ELR (cell line): ENCODE results near the gene FGF9.

Experiments used
- DNase-seq: peaks from one replicate; pipeline ENCODE4 v3.0.0-alpha.2; 2015; ENCODE audit warnings: low read depth

FGF9 gene

GRCh38 chr13:21670883-21671619 is at the start of gene FGF9:
FGF9 (plus strand) TSS chr13:21671073; CDS start chr13:21671913, 840 bp downstream.
- DNase-seq = peak; percentile 74

DNA sequence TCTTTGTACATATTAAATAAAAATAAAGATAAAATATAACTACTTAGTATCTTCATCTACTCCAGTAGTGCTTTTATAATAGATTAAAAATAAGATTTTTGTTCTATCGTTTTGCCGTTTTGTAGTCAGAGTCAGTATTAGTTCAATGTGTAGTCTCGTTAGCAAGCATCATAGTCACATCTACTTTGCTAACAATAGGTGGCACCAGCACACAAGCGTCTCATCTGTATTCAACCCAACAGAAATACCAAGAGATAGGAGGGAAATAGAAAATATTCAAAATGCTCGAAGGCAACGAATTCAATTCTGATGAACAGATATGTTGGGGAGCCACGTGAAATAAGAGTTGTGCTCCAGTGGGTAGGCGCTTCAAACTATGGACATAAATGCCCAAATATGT is 45.5 kb upstream of the FGF9 start:
- DNase-seq = peak; percentile 68

DNA sequence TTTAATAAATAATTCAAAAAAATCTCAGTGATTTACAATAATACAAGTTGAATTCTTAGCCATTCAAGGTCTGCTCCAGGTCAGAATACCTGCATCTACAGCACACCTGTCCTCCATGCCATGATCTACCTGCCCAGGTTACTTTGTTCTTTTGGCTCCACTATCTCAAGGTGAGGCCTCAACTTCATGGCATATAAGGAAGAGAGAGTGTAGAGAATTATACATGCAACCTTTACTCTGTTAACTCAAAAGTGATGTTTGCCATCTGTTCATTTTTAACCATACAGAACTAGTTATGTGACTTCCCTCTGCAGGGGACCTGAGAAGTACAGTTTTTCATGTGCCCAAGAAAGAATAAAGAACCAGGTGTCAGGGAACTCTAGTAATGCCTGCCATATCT is 38.7 kb upstream of the FGF9 start:
- DNase-seq = no peak

DNA sequence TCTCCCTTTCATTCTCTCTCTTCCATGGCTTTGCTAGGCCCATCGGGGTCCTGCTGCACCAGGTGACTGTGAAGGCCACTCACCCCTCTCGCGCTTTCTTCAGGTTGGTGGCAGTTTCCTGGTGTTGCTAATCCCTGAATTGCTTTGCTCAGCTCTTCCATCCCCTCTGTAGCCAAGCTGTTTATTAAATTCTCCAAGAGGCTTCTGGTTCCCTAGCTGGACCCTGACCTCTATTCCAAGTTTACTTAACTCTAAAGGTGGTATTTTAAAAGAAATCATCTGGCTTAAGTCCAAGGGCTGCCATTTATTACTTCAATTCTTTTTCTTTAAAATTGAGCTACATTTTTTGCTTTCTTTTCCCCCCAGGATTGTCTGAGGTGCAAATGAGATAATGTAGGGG is 34.2 kb upstream of the FGF9 start:
- DNase-seq = no peak

DNA sequence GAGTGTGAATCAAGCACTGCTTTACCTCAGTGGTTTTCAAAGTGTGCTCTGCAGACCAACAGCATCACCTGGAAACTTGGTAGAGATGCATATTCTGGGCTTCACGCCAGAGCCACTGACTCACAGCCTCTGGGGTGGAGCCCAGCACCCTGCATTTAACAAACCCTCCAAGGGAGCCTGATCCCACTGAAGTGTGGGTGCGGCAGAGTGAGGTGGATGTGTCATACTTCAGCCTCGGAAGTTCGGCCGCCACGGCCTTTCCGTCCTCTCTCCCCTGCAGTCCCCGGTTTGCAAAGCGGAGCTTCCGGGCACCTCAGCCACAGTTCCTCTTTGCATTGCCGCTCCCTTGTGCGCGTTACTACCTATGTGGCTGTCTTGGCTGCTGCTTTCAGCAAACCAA is 33.6 kb upstream of the FGF9 start:
- peak; percentile 91 for DNase-seq

DNA sequence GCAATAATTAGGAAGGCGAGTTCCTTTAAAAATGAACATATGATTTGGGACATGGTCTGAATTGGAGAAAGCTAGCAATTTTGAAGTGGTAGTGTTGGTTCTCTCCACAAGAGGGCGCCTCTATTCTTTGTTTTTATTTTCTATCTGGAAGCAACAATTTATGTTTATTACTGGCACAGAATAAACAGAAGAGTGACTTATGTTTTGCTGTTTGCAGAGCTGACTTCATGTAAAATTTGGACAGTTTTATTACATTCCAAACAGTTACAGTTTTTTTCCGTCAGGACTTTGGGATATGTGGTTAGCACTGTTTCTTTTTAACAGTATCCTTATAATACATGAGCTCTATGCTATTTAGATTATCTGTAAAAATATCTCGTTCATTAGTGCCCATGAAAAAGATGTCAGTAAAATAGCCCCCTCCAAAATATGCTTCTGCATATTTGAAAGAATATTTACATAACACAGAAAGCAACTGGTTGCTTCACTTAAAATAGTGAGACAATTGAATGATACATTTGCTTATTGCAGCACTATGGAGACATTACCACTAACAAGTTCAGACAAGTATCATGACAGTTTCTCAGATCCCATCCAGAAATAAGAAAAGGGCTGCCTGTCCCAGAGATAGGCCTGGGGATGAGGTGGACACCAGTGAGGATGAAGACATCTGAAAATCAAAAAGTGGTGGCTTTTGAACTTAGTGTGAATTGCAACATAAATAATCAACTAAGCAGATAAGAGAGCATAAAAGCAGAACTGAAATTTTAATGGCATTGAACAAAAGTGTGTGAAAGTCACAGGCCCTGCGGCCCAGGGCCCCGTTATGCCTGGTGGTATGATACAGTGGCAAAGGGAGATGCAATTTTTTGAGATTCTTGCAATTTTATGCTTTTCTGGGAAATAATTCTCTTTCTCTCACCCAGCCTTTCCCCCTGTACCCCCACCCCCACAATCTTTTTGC is 32.3 kb upstream of the FGF9 start:
- peak; percentile 41 for DNase-seq

DNA sequence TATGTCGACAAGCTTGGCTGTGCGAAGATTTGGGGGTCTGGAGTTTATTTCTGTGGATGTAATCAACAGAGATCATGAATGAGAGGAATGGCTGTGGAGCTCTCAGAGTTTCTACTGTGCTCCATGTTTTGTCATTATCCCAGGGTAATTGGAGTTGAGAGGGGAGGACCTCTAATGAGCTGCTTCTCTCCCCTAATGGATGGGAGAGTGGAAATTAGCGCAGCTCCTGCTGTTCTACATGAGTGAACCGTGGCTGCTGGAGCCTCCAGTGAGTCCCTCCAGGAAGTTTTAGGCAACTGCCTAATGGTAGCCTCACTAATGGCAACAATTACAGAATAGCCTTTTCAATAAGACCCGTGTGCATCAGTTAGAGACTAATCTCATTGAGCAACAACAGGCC is 31.3 kb upstream of the FGF9 start:
- DNase-seq = no peak

- no peak for DNase-seq
Measured at GRCh38 chr13:21641629-21642028, 29.2 kb upstream of the FGF9 start.

DNA sequence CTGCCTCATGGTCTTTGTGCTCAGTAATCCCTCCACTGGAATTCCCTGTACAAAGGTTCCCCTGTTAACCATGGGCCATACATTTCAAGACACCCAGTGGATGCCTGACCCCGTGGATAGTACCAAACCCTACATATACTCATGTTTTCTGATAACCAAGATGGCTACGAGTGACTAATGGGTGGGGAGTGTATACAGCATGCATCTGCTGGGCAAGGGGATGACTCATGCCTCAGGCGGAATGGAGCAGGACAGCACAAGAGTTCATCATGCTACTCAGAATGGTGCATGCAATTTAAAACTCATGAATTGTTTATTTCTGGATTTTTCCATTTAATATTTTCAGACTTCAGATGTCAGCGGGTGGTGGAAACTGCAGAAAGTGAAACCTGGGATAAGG is 13.3 kb upstream of the FGF9 start:
- DNase-seq = peak; percentile 85

- no peak for DNase-seq
Measured at GRCh38 chr13:21659087-21659486, 11.8 kb upstream of the FGF9 start.

GRCh38 chr13:21661097-21661909 is 9.6 kb upstream of the FGF9 start:
- DNase-seq = no peak

- DNase-seq = no peak
Measured at GRCh38 chr13:21663197-21663596, 7.7 kb upstream of the FGF9 start.

DNA sequence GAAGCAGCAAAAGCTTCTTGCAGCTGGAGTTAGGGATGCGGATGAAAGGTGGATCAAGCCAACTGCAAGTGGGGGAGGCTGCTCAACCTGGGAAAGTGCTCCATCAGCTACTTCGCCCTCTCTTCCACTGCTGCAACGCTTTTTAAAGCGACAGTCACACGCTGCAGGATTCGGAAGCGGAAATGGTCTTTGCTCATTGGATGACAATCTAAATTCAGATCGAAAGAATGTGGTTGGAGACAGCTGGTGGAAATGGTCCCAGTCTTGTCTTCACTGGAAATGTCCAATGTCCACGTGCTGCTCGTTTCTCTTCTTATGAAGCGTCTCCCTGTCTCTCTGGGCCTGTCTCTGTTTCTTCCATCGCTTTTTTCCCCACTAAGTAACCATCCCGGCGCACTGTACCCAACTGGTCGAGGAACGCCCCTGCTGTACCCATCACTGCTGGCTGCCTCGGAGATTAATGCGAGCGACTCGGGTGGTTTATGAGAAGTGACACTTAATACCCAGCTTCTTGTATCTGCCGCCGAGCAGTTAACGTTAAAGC is 2.1 kb upstream of the FGF9 start:
- no peak for DNase-seq

DNA sequence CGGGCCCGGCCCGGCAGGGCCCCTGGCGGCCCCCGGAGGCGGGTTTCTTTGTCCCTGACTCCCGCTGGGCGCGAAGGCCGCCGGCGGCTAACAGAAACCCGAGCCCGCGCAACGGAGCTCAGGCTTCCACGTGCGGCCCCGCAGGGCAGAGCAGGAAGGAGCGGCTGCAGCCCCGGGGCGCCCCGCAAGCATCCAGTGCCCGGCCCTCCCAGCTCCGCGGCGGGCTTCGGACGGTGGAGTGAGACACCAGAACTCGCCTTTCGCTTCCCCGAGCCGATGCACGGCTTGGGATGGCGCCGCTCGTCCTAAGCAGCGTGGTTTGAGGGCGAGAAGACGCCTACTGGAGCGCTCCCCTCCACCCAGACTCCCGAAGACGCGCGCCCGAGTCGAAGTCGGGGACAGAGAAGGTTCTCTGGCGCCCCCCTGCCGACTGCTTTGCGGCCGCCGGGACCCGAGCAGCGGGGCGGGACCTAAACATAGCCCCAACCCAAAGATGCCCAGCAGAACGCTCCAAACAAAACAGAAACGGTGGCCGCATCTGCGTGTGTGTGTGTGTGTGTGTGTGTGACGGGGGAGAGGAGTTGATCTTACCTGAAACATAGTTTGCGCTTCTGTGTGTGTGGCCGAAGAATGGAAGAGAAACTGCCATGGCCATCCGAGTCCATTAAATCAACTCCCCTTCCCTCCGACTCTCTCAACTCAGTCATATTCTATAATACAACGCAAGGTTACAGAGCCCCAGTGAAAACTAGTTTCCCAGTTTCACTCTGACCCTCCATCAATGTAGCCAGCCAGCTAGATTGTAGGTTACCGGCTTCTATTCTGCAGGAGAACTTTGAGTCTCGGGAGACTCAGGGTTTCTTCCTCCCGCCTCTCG is 629 bp upstream of the FGF9 start:
- peak; percentile 60 for DNase-seq

GRCh38 chr13:21671620-21672286 is 880 bp downstream of the FGF9 start:
- no peak for DNase-seq

GRCh38 chr13:21672287-21672680 is 1.4 kb downstream of the FGF9 start:
- DNase-seq = no peak

DNA sequence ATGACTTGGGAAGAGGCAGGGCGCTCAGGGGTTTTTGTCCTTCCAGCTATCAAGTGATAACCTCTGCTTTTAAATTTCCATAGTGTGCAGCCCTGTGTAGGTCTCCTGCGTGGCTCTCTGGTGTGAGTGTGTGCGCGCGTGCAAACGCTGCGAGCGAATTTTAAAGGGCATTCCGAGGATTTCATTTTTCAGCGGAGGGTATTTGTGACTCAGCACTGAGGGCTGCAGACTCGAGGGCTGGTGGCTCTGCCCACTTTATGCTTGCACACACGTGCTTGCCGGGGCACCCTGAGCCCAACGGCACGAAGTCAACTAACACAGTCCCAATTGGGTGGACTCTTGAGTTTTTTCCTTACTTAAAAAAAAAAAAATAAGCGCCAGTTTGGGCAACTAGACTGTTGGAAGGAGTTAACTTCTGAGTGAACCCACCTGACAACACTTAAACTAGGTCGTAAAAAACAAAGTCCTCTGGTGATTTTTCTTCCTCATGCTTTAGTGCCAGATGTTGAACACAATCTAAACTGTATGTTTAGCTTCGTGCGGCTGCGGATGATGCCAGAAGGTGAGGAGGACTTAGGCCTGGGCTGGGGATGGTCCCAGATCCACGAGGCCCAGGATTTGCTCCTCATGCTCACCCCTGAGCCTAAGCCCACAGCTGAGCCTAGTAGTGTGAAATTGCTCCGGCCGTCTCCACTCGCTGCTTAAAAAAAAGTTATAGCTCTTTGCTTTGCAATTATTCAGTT is 2.1 kb downstream of the FGF9 start:
- DNase-seq = no peak

DNA sequence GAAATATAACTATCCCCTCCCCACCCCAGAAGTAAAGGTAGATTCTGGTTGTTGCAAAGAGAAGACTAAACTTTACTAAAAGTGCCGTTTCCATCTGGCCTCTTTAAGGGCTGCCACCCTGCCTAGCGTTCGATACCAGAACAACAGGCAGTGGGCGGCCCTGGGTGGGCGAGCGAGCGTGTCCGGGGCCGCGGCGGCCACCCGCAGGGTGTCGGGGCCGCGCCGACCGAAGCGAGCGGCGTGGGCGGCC is 2.6 kb downstream of the FGF9 start:
- no peak for DNase-seq

GRCh38 chr13:21673789-21674489 is 3.1 kb downstream of the FGF9 start:
- peak; percentile 48 for DNase-seq
